CMK (cell line): ENCODE measurements around the gene RAC2.

Experiments
- DNase-seq: peaks from one replicate; pipeline ENCODE4 v3.0.0-alpha.2; 2010; ENCODE audit warnings: low read depth

RAC2 gene

GRCh38 chr22:37221424-37222333, 22.4 kb downstream of the RAC2 start:
- no peak for DNase-seq

GRCh38 chr22:37220543-37220981, 23.5 kb downstream of the RAC2 start:
- DNase-seq, result no peak

DNA sequence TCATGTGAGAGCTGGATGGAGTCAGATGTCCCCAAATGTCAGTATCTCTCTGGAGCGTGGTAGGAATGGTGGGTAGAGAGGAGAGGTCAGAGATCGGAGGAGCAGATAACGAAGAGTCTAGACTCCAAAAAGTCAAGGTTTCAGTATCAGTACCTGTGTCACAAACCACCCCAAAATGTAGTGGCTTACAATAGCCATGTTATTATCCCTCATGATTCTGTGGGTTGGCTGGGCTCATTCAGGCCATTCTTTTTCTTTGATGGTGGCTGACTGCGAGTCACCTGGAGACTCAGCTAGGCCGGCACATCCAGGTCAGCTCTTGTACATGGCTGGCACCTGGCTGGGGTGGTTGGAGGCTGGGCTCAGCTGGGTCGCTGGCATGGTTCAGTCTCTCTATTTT, 24.5 kb downstream of the RAC2 start:
- DNase-seq, result no peak

GRCh38 chr22:37218771-37219411, 25.2 kb downstream of the RAC2 start:
- no peak for DNase-seq

DNA sequence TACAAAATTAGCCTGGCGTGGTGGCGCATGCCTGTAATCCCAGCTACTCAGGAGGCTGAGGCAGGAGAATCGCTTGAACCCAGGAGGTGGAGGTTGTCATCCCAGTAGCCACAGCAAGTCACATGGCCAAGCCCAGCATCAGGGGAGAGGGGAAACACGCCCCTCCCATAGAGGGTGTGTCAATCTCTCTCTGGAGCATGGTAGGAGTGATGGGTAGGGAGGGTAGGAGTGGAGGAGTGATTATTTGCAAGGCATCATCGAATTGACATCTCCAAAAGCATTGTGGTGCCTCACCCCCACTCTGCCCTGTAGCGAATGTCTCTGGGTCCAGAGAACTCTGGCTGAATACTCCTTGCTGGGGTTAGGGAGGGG, 25.7 kb downstream of the RAC2 start:
- no peak for DNase-seq

DNA sequence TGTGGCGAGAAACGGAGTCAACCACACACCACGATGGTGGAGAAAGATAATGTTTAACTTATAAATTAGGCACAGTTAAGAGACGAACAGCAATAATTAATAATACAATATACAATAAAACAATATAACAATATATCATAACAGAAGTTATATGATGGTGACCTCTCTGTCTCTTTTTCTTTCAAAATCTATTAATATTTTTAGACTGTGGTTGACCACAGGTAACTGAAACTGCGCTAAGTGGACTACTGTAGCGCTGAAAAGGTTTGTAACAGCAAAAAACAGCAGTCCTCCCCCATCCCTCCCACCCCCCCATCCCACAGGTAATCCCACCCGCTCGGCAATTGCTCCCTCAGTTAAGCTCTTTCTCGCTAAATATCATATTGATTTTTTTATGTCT, 28.2 kb downstream of the RAC2 start:
- no peak for DNase-seq

- DNase-seq, result no peak
These were observed 29.4 kb downstream of the RAC2 start for GRCh38 chr22:37214731-37215030.

- DNase-seq, result no peak
These were observed 29.9 kb downstream of the RAC2 start for GRCh38 chr22:37213941-37214730.

DNA sequence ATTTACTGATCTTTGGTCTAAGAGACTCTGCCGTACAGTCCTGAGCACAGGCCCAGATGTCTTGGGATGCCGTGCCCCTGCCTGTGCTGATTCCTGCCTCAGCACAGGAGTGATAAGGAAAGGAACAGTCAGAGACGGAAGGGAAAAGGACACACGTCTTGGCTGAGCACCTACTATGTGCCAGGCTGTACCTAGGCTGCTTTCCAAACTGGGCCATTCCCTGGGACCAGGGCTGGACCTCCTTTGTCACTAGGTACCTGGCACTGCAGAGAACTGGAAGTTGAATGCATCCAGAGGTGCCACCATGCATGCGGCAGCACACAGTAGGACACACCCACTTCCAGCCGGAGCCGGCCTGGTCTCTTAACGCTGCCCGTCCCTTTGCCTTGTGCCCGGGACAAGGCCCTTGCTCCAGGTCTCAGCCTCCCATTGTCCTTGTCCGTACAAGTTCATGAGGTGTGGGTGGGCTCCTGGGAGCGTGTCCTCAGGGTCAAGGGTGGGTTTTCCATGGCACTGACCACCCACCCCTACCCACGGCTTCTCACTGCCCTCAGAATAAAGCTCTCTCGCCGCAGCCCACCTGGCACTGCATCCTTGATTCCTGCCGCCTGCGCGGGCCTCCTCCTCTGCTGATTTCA, 30.7 kb downstream of the RAC2 start:
- no peak for DNase-seq

- no peak for DNase-seq
These were observed 31.7 kb downstream of the RAC2 start, which contains the start of gene SSTR3 for GRCh38 chr22:37212174-37212906. TSS of gene SSTR3 (minus strand) at chr22:37212477. CDS start at chr22:37207803, 4,674 bp downstream.

DNA sequence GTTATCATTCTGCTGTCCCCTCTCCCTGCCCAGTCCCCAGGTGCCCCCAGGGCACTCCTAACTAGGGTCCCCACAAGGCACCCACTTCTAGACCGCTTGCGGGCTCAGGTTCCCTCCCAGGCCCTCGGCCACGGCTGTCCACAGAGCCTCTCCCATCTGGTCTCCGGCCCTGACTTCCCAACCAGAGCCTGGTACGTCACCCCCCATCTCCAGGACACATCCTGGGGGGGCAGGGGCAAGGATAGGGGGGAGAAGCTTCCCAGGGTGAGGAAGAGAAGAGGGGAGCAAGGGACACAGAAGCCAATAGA, 32.2 kb downstream of the RAC2 start:
- DNase-seq, result no peak

- DNase-seq, result no peak
These were observed 32.8 kb downstream of the RAC2 start for GRCh38 chr22:37211075-37211865.

GRCh38 chr22:37210041-37210803, 33.8 kb downstream of the RAC2 start:
- DNase-seq, result no peak

DNA sequence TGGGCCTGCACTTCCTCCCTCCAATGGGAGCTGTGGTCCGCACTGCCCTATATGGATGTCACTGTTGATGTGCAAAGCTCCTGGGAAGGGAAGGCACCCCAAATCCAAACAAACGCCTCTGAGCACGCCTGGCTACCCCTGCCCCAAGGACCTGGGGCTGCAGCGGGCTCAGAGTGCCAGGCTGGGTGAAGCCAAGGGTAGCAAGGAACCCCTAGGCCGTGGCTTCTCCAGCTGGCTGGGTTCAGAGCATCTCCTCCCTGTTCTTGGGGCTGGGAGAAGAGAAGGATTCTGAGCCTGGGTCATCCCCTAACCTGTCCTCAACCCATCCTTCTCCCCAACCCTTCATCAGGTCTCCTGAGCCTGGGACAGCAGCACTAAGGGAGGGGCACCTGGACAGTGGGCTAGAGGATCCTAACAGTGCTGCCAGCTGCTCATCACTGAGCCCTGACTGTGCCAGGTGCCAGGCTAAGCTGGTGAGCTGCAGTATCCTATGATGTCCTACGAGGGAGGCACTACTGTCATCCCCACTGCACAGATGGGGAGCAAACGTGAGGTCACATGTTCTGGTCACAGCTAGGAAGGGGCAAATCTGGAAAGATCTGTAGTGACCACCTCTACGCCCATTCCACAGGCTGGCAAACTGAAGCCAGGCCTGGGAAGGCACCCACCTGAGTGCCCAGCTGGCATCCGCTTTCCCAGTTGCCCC, 34.8 kb downstream of the RAC2 start:
- no peak for DNase-seq

DNA sequence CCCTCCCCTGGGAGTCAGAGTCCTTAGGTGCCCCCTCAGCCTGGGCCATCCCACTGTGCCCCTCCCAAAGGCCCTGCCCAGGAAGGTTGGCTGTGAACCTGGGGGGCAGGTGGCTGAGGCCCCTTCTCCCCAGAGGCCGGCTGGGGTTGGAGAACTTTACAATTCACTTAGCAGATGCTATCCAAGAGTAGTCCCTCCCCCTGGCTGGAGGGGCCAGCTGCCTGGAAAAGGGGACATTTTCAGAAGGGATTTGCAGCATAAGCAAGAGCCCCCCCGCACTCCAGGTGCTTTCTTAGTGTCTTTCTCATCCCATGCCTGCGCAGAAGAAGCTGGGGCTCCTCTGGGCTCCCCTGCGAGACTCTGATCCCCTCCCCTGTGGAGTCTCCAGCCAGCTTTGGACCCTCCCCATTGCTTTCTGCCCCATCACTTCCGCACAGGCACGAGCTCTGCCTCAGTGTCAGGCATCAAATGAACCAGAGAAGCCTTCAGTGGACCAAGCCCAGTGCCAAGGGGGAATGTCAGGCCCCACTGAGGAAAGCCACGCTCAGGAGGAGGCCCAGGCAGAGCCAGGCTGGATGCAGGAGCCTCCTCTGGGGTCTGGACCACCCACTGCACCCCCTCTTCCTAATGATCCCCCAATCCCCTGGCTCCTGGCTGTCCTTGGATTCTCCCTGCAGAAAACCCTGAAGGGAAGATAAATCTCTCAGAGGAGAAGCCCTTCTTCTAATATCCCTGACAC, 35.5 kb downstream of the RAC2 start:
- DNase-seq, result no peak

- DNase-seq, result no peak
These were observed 36.1 kb downstream of the RAC2 start for GRCh38 chr22:37207981-37208380.

GRCh38 chr22:37206841-37207821, 36.9 kb downstream of the RAC2 start:
- no peak for DNase-seq
